Astrocyte of the spinal cord (primary cell): Measurements from ENCODE around the gene DCAF15.
A peak's percentile ranks its signal among the peaks of the same experiment; 100 is the strongest.

ENCODE experiments used
- DNase-seq: peaks from one replicate; pipeline ENCODE4 v3.0.0; 2011; ENCODE audit warnings: low read depth, low spot score
- H3K4me3 ChIP-seq: 2 replicates; pipeline ENCODE4 v1.5.1; 2011; ENCODE audit warnings: low read depth, mild to moderate bottlenecking, low read length, moderate library complexity
- in situ Hi-C: cut with HindIII; loops from 2 replicates; pipeline ENCODE4 v1.10.0; 2017; ENCODE audit warnings: low sequenced_read_pairs
- TF ChIP-seq, protein P1 (sequence below): IDR thresholded peaks from 2 replicates; pipeline ENCODE4 v1.5.1; 2012; ENCODE audit warnings: low read depth, mild to moderate bottlenecking, low read length, inconsistent platforms

The DCAF15 gene

DNA sequence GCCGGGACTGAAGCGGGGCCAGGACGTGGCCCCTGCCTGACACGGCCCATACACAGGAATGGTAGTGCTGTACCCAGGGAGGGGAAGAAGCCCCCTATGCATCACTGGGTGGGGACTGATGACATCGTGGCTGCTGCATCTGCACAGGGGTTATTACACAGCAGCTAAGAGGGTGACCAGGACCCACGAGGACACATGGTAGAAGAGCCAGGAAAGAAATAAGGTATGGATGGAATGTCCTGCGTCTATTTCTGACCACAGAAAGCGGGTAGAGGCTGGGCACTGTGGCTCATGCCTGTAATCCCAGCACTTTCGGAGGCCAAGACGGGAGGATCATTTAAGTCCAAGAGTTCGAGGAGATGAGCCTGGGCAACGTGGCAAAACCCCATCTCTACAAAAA, 24.1 kb downstream of the DCAF15 start:
- TF ChIP-seq, protein P1, sequence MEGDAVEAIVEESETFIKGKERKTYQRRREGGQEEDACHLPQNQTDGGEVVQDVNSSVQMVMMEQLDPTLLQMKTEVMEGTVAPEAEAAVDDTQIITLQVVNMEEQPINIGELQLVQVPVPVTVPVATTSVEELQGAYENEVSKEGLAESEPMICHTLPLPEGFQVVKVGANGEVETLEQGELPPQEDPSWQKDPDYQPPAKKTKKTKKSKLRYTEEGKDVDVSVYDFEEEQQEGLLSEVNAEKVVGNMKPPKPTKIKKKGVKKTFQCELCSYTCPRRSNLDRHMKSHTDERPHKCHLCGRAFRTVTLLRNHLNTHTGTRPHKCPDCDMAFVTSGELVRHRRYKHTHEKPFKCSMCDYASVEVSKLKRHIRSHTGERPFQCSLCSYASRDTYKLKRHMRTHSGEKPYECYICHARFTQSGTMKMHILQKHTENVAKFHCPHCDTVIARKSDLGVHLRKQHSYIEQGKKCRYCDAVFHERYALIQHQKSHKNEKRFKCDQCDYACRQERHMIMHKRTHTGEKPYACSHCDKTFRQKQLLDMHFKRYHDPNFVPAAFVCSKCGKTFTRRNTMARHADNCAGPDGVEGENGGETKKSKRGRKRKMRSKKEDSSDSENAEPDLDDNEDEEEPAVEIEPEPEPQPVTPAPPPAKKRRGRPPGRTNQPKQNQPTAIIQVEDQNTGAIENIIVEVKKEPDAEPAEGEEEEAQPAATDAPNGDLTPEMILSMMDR = no peak
- DNase-seq = no peak
- in situ Hi-C loops = no loop called here
- H3K4me3 ChIP-seq = no peak overlapping the region

DNA sequence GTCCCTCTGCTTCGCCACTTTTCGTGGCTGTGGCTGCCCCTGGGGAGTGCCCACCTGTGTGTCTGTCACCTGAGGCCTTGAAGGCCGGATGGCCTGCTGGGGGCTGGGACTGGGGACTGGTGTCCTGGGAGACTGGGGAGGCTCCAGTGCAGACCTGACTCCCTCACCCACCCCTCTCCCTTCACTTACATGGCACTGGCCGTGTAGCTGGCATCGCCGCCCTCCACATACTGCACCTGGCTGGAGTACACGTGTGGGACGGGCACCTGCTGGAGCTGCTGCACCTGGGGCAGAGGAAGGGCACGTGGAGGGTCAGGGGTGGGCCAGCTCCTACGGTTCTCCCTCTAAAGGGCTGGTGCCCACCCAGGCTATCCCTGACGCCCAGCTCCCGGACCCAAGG, 25.5 kb downstream of the DCAF15 start:
- TF ChIP-seq, protein P1 = no peak
- in situ Hi-C loops = no loop called here
- DNase-seq = no peak
- H3K4me3 ChIP-seq = no peak overlapping the region

DNA sequence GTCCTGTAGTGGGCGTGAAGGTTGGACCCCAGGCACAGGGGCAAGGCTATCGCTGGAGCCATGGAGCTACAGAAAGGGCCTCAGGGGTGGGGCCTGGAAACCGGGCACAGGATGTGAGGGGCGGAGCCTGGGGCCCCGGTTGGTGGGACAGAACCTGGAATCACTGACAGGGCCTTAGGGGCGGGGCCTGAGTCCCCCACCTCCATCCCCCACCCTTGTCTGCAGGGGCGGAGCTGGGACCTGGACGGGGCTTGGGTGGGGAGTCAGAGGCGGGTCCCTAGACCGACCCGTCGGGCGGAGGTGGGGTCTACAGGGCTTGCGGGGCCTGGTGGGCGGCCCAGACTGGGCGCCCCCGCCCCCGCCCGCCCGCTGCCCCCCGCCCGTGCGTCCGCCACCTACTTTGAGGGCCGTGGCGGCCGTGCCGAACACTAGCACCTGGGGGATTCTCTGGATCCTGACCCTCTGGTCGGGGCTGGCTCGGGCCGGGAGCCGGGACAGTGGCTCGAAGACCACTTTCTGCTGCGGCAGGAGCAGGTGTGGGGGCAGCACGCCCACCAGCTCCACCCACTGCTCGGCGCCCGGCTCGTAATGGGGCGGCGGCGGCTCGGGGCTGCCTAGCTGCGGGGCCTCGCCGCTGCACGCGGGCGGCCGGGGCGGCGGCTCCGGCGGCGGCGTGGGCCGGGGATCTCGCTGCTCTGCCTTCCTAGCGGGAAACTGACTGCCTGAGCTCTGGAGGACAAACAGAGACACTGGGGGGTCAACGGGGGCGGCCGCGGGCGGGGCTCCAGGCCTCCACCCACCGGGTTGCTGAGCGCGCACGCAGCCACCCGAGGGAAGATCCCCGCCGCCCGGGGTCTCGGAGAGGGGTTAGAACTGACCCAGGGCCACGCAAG, 26.3 kb downstream of the DCAF15 start:
- TF ChIP-seq, protein P1 = no peak

DNA sequence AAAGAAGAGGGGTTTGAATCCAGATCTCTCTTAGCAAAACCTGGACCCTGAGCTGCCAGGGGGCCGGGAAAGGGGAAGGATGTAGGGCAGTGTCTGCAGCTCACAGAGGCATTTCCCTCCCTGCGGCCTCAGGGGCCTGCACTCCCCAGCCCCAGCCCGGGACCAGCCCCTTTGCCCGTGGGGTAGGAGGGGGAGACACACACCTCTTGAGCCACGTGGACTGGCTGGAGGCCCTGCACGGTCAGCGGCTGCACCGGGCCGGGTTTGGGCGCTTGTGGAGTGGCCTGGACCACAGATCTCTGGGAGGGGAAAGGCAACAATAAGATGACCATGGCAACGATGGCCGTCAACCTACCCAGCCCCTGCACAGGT, 26.9 kb downstream of the DCAF15 start:
- TF ChIP-seq, protein P1 = no peak
- in situ Hi-C loops = no loop called here
- H3K4me3 ChIP-seq = no peak overlapping the region
- DNase-seq = no peak

More for the DNA sequence above, 26.3 kb downstream of the DCAF15 start:
- no peak overlapping the region for H3K4me3 ChIP-seq
- in situ Hi-C loops = no loop called here
- DNase-seq = peak; percentile 26

DNA sequence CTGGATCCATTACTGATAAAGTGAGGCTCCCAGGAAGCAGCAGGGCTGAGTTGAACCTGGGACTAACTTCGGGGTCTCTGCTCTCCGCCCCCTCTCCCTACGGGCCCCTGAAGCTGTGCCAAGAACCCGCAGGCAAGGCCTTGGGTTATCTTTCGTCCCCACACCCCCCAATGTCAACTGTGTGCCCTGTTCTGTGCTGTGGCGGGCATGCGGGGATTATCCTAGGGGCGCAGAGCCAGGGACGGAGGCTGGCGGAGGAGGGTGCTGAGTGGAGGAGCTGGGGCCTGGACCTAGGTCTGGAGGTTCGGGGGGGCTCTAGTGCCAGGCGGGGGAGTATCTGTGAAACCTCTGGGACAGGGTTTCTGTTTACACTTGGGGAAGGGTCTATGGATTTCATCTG, 27.4 kb downstream of the DCAF15 start:
- DNase-seq = no peak
- TF ChIP-seq, protein P1 = no peak
- in situ Hi-C loops = no loop called here
- no peak overlapping the region for H3K4me3 ChIP-seq

DNA sequence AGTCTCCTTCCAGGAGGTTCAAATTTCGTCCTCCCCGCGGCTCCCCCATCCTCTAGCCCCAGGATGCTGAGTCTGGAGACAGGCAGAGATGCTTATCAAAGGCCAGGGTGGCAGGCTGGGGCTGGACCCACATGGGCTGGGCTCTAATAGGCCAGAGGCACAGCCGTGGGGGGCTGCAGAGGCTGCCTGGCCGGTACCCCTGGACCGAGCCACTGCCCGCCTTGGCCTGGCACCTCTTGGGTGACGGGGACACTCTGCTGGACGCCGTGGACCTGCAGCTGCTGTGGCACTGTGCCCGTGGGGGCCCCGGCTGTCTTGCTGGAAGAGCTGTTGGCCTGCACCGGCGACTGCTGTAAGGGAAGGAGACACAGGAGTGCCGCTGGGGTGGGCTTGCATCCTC, 28.0 kb downstream of the DCAF15 start:
- in situ Hi-C loops = no loop called here
- TF ChIP-seq, protein P1 = no peak
- no peak for DNase-seq
- H3K4me3 ChIP-seq = no peak overlapping the region
